IMR-90 (cell line): ENCODE data around the gene SNRPF.

Experiments
- CEBPB ChIP-seq: IDR thresholded peaks from 2 replicates; pipeline ENCODE4 v1.6.1; 2012; ENCODE audit warnings: low read depth, low read length, improper control_type of control experiment
- CTCF ChIP-seq: conservative IDR thresholded peaks from 2 replicates; pipeline ENCODE4 v1.5.1; 2012; ENCODE audit warnings: mild to moderate bottlenecking, low read depth, low read length, improper control_type of control experiment
- ELK1 ChIP-seq: fragments of 150-350 bp; IDR thresholded peaks from 2 replicates; pipeline ENCODE4 v1.6.1; 2016; ENCODE audit warnings: low read depth, mild to moderate bottlenecking, low read length, moderate library complexity, borderline replicate concordance
- FOS ChIP-seq: fragments of 150-350 bp; IDR thresholded peaks from 2 replicates; pipeline ENCODE4 v1.6.1; 2016; ENCODE audit warnings: low read depth, low read length
- MAFK ChIP-seq: IDR thresholded peaks from 2 replicates; pipeline ENCODE4 v1.6.1; 2012; ENCODE audit warnings: low read depth, low read length, improper control_type of control experiment
- MAZ ChIP-seq: IDR thresholded peaks from 2 replicates; pipeline ENCODE4 v1.6.1; 2012; ENCODE audit warnings: low read depth, mild to moderate bottlenecking, low read length, improper control_type of control experiment, moderate library complexity, borderline replicate concordance
- MXI1 ChIP-seq: IDR thresholded peaks from 2 replicates; pipeline ENCODE4 v1.6.1; 2012; ENCODE audit warnings: low read depth, mild to moderate bottlenecking, low read length, moderate library complexity, borderline replicate concordance
- POLR2A ChIP-seq: IDR thresholded peaks from 2 replicates; pipeline ENCODE4 v1.6.1; 2012; ENCODE audit warnings: mild to moderate bottlenecking, low read depth, low read length
- RCOR1 ChIP-seq: IDR thresholded peaks from 2 replicates; pipeline ENCODE4 v1.6.1; 2012; ENCODE audit warnings: mild to moderate bottlenecking, low read length, improper control_type of control experiment; ENCODE audit not compliant: insufficient replicate concordance
- RFX5 ChIP-seq: IDR thresholded peaks from 2 replicates; pipeline ENCODE4 v1.8.0; 2012; ENCODE audit warnings: low read depth, mild to moderate bottlenecking, low read length, moderate library complexity
- USF2 ChIP-seq: fragments of 150-350 bp; IDR thresholded peaks from 2 replicates; pipeline ENCODE4 v1.6.1; 2017; ENCODE audit warnings: mild to moderate bottlenecking, antibody characterized with exemption, low read length, low read depth

GRCh38 chr12:95859344-95859816, 628 bp downstream of the SNRPF start:
- TF ChIP-seq CTCF (no peak), POLR2A (no peak), FOS (no peak), USF2 (no peak), MAFK (no peak), ELK1 (no peak), MXI1 (no peak), RFX5 (no peak), MAZ (no peak), RCOR1 (no peak), CEBPB (no peak)
